Measurements from ENCODE around the gene NSUN5.

Gene NSUN5

DNA sequence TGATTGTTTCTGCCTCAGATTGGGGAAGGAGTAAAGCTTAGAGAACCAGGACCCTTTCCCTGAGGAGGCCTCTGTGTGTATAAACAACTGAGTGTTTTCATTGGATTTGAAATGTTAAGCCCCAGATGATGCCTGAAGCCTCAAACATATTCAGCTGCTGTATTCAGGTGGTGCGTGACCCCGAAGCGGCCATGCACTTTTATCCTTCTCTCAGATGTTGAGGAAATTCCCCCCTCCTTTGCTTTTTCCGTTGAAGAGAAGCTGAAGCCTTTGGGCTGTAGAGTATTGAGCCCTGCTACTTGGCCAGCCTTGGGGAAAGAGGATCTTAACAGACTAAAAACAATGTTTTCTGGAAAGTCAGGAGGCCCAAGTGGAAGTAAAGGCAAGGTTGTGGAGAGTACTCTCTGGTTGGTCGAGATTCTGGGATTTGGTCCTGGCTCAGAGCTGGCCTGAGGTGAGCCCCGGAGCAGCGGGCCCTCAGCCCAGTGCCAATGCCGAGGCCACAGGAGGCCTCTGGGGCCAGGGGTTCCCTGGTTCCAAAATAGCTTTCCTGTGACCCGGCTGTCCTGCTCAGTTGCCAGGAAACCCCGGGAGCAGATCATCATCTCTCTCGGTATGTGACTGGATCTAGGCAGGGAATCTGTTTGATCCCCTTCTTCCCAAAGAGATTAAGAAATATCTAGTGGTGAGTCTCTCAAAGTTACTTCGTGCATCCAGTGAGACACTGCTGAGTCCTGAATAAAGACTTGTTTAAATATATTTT lies 41.9 kb upstream of the NSUN5 start:
- no peak for TF ChIP-seq EZH2phosphoT487 (conservative IDR thresholded peaks at IDR 0.05; ENCODE audit: low read length)
- TF ChIP-seq, protein P1, sequence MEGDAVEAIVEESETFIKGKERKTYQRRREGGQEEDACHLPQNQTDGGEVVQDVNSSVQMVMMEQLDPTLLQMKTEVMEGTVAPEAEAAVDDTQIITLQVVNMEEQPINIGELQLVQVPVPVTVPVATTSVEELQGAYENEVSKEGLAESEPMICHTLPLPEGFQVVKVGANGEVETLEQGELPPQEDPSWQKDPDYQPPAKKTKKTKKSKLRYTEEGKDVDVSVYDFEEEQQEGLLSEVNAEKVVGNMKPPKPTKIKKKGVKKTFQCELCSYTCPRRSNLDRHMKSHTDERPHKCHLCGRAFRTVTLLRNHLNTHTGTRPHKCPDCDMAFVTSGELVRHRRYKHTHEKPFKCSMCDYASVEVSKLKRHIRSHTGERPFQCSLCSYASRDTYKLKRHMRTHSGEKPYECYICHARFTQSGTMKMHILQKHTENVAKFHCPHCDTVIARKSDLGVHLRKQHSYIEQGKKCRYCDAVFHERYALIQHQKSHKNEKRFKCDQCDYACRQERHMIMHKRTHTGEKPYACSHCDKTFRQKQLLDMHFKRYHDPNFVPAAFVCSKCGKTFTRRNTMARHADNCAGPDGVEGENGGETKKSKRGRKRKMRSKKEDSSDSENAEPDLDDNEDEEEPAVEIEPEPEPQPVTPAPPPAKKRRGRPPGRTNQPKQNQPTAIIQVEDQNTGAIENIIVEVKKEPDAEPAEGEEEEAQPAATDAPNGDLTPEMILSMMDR (IDR thresholded peaks at IDR 0.05; ENCODE audit: insufficient read depth, low read length, poor library complexity, severe bottlenecking) = no peak
- Histone ChIP-seq H3K9me3 (ENCODE audit: insufficient read depth, low read length) (no peaks in the 10 kb centered on the region), H2AFZ (ENCODE audit: low read depth, low read length, severe bottlenecking) (no peak overlapping the region), H3F3A (ENCODE audit: insufficient read depth) (no peaks in the 10 kb centered on the region), H3K4me3 (ENCODE audit: insufficient read depth, low read length, poor library complexity, severe bottlenecking) (no peak overlapping the region), H3K36me3 (ENCODE audit: low read length) (no peaks in the 10 kb centered on the region), H3K9ac (ENCODE audit: low read length) (no peak overlapping the region), H3K9me2 (replicated peaks; ENCODE audit: insufficient read depth, low read length) (no peaks in the 10 kb centered on the region), H3K27me3 (ENCODE audit: low read length) (no peaks in the 10 kb centered on the region), H3K4me2 (ENCODE audit: low read depth, low read length, poor library complexity, severe bottlenecking) (no peak overlapping the region), H3K79me2 (ENCODE audit: insufficient read depth, low read length) (no peaks in the 10 kb centered on the region), H4K20me1 (ENCODE audit: low read depth, low read length) (no peaks in the 10 kb centered on the region), H3K27ac (ENCODE audit: low read depth, low read length) (no peak overlapping the region)

DNA sequence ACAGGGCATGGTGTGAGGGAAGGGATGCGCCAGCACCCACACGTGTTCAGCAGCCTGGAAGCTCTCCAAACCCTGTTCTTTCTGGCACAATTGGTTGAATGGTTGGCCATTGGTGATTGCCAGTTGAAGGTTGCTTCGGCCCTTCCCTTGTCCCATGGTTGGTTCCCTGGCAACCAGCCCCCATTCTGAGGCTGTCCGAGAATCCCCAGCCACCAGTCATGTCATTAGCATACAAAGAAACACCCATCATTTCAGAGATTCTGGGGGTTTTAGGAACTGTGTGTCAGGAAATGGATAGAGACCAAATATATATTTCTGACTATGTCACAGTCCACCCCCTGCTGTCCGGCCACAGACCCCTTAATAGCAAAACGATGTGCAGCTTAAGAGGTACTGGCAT lies 41.1 kb upstream of the NSUN5 start:
- TF ChIP-seq EZH2phosphoT487 (conservative IDR thresholded peaks at IDR 0.05; ENCODE audit: low read length) = no peak
- TF ChIP-seq, protein P1 (IDR thresholded peaks at IDR 0.05; ENCODE audit: insufficient read depth, low read length, poor library complexity, severe bottlenecking) = no peak
- Histone ChIP-seq H3K9me3 (ENCODE audit: insufficient read depth, low read length) (no peaks in the 10 kb centered on the region), H3F3A (ENCODE audit: insufficient read depth) (no peaks in the 10 kb centered on the region), H3K27ac (ENCODE audit: low read depth, low read length) (no peak overlapping the region), H3K27me3 (ENCODE audit: low read length) (no peaks in the 10 kb centered on the region), H3K4me2 (ENCODE audit: low read depth, low read length, poor library complexity, severe bottlenecking) (no peak overlapping the region), H3K9me2 (replicated peaks; ENCODE audit: insufficient read depth, low read length) (no peaks in the 10 kb centered on the region), H4K20me1 (ENCODE audit: low read depth, low read length) (no peaks in the 10 kb centered on the region), H2AFZ (ENCODE audit: low read depth, low read length, severe bottlenecking) (no peak overlapping the region), H3K36me3 (ENCODE audit: low read length) (no peaks in the 10 kb centered on the region), H3K9ac (ENCODE audit: low read length) (no peak overlapping the region), H3K79me2 (ENCODE audit: insufficient read depth, low read length) (no peaks in the 10 kb centered on the region), H3K4me3 (ENCODE audit: insufficient read depth, low read length, poor library complexity, severe bottlenecking) (no peak overlapping the region)

DNA sequence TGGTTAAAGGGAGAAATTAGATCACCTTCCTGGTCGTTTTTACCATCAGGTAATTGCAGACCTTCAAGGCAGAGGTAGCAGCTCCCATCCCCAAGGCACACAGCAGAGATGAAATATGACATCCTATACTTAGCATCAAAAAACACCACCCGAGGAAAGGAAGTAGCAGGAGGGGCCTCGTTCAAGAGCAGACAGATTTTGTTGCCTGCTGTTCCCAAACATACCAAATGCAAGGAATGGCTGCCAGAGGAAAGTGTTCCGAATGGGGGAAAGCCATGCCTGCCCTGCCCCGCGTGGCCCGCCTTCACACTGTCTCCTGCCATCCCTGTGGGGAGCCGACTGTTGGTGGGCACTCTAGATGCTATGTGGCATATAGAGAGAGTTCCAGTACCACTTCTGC lies 37.3 kb upstream of the NSUN5 start:
- H4K20me1 ChIP-seq (ENCODE audit: low read depth, low read length) = no peaks in the 10 kb centered on the region
- no peak overlapping the region for H3K27ac ChIP-seq (ENCODE audit: low read depth, low read length)
- no peaks in the 10 kb centered on the region for H3K36me3 ChIP-seq (ENCODE audit: low read length)
- H3K4me2 ChIP-seq (ENCODE audit: low read depth, low read length, poor library complexity, severe bottlenecking) = no peak overlapping the region
- no peak overlapping the region for H2AFZ ChIP-seq (ENCODE audit: low read depth, low read length, severe bottlenecking)
- no peaks in the 10 kb centered on the region for H3F3A ChIP-seq (ENCODE audit: insufficient read depth)
- no peaks in the 10 kb centered on the region for H3K9me2 ChIP-seq (replicated peaks; ENCODE audit: insufficient read depth, low read length)
- H3K9ac ChIP-seq (ENCODE audit: low read length) = no peak overlapping the region
- H3K9me3 ChIP-seq (ENCODE audit: insufficient read depth, low read length) = no peaks in the 10 kb centered on the region
- TF ChIP-seq, protein P1 (IDR thresholded peaks at IDR 0.05; ENCODE audit: insufficient read depth, low read length, poor library complexity, severe bottlenecking) = no peak
- TF ChIP-seq EZH2phosphoT487 (conservative IDR thresholded peaks at IDR 0.05; ENCODE audit: low read length) = no peak
- H3K79me2 ChIP-seq (ENCODE audit: insufficient read depth, low read length) = no peaks in the 10 kb centered on the region
- H3K4me3 ChIP-seq (ENCODE audit: insufficient read depth, low read length, poor library complexity, severe bottlenecking) = no peak overlapping the region
- no peaks in the 10 kb centered on the region for H3K27me3 ChIP-seq (ENCODE audit: low read length)

Measured in SU-DHL-6 (cell line).